Activated naive CD4-positive, alpha-beta T cell treated with anti-CD3 and anti-CD28 coated beads, Interleukin-2, amount 50 U/mL, for 16 hours (primary cell): ENCODE results near the gene POU2F3.
"Not testable (repeated sequence)": the region's sequence is repeated elsewhere in the genome, so short reads cannot be mapped to it uniquely, and the experiment has no call there.

Experiments used
- DNase-seq: peaks from one replicate; pipeline ENCODE4 v3.0.0-alpha.2; 2020

Gene POU2F3

DNA sequence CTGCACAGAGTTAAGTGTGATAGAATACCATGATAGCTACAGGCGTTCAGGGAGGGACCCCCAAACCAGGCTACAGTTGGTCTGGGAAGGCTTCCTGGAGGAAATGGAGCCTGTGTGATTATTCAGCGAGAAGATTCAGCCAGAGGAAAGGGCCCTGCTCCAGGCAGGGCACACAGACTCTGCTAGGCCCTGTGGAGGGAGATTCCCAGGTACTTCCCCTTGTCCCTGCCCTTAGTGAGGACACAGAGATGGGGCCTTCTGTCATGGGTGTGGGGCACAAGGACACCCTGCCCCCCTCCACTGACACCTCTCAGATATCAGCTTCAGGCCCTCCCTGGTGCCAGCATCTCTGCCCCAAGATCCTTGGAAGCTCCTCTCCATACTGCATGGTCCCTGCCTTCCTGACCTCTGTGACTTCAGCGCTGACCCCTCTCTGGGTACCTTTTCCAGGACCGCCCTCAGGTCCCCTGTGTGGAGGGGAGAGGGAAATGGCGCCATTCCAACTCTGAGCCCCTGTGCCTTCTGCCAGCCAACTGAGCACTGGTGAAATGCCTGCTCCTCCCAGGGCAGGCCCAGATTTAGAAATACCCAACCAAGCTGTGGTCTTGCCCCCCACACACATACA is 12.6 kb upstream of the POU2F3 start:
- DNase-seq, result no peak

DNA sequence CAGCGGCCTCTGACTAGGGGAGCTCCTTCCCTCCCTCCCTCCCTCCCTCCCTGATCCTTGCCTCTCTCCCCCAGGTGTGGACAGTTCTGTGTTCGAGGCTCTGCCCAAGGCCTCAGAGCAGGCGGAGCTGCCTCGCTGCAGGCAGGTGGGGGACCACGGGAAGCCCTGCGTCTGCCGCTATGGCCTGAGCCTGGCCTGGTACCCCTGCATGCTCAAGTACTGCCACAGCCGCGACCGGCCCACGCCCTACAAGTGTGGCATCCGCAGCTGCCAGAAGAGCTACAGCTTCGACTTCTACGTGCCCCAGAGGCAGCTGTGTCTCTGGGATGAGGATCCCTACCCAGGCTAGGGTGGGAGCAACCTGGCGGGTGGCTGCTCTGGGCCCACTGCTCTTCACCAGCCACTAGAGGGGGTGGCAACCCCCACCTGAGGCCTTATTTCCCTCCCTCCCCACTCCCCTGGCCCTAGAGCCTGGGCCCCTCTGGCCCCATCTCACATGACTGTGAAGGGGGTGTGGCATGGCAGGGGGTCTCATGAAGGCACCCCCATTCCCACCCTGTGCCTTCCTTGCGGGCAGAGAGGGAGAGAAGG is 11.1 kb upstream of the POU2F3 start:
- no peak for DNase-seq

DNA sequence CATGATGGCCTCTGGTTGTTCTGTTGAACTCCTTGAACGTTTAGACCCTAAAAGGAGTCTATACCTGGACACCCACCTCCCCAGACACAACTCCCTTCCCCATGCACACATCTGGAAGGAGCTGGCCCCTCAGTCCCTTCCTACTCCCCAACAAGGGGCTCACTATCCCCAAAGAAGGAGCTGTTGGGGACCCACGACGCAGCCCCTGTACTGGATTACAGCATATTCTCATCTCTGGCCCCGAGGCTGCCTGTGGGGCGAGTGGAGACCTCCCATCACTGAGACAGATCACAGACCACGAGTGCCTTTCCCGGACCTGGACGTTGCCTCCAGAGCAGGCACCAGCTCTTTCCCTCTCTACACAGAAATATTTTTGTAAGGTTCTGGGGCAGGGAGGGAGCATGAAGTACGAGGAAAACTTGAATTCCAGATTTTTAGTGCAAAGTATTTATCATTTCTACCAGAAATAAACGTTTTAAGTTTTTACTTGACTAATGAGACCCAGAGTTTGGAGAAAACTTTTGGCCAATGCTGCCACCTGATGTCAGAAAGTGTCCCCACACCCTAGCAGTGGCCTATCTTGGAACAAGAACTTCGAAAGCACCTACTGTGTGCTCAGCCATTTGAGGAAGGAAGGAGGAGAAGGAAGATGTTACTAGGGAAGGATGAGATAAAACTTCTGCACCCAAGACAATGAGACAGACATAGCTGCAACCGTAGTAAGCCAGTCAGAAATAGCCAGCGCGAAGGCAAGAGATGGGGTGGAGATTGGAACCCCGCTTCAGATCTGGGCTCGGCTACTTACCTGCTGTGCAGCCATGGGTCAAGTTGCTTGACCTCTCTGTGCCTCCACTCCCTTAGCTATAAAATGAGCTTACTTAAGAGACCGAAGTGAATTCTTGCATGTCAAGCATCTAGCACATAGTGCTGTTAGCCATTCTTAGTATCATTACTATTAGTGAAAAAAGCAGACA is 10.2 kb upstream of the POU2F3 start:
- DNase-seq, result no peak

DNA sequence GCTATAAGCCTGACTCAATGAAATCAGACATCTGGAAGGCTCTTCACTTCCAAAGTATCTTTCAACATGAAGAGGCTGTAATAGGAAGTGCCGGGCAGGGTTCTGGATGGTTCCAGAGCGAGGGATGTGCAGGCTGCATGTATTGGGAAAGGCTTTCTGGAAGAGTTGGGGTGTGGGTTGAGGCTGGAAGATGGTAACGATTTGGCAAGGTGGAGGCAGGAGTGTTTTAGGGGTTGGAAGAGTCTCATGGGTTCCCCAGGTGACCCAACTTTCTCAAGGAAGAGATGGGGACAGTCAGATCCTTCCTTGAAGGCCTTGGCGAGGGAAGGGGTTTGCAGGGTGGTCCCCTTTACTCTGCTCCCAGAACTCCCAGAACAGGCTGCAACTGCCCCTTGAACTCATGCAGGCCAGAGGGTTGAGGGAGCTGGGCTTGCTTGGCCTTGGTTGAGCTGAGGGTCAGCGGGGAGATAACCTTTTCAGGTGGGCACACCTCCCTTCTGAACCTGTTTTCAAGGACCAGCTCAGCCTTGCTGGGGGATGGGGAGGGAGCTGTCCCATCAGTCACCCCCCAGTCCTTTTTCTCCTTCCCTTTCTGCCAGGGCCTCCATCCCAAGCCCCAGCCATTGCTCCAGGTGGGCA is 9.4 kb upstream of the POU2F3 start:
- DNase-seq, result no peak

DNA sequence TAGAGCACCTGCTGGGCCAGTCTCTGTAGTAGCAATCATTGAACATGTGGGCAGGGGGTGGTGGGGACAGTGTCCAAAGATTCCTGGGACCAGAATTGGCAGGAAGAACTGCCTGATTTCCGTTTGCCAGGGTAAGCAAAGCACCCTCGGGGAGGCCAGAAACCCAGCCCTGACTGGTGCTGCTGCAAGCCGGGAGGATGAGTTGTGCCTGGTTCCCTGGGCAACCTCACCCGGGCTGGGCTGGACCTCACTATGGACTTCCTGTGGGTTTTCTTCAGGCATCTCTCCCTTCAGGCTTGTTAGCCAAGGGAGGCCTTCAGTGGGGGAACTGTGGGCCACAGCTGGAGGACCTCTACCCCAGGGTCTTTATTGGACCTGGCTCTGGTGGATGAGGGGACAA is 8.0 kb upstream of the POU2F3 start:
- no peak for DNase-seq

DNA sequence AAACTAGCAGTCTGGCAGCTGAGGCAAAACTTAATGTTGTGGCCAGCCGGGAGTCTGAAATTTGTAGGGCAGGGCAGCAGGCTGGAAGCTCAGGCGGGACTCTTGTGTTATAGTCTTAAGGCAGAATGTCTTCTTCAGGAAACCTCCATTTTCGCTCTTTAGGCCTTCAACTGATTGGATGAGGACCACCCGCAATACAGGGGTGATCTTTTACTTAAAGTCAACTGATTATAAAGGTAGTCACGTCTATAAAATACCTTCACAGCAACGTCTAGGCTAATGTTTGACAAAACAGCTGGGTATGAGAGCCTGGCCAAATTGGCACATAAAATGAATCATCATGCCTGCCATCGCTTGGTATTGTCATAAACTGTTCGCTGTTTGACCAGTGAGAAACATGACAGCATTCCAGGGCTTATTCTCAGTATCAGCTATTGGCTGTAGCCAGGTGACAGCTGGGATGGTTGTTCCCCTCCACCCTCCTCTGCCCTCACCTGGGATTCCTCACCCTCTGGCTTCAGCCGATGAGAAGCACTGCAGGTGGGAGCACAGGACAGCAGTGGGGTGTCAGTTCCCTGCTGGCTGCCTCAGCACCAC is 6.6 kb upstream of the POU2F3 start:
- no peak for DNase-seq

DNA sequence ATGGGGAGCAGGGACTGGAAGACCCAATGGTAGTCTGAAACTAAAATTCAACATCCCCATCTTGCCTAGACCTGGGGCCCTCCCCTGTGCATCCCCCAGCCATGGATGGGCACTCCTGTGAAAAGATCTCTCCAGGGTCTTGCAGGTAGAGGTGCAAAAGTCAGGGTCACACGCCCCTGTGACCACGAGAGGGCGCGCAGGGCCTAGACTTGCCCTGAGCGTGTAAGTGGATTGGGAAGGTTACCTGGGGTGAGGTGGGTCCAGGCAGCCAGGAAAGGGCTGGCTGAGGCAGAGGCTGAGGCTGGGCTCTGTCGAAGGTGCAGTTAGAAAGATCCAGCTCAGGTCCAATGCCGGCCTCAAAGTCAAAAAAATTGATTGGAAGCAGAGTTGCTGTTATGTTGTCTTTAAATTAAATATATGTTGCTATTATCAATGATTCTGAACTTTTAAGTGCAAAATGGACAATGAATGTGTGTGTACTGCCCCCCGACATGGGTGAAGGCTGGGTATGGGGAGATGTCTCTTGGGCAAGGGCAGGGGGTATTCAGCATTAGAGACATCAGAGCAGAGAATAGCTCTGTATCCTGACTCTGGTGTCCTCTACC is 4.8 kb upstream of the POU2F3 start:
- DNase-seq, result peak; percentile 64

DNA sequence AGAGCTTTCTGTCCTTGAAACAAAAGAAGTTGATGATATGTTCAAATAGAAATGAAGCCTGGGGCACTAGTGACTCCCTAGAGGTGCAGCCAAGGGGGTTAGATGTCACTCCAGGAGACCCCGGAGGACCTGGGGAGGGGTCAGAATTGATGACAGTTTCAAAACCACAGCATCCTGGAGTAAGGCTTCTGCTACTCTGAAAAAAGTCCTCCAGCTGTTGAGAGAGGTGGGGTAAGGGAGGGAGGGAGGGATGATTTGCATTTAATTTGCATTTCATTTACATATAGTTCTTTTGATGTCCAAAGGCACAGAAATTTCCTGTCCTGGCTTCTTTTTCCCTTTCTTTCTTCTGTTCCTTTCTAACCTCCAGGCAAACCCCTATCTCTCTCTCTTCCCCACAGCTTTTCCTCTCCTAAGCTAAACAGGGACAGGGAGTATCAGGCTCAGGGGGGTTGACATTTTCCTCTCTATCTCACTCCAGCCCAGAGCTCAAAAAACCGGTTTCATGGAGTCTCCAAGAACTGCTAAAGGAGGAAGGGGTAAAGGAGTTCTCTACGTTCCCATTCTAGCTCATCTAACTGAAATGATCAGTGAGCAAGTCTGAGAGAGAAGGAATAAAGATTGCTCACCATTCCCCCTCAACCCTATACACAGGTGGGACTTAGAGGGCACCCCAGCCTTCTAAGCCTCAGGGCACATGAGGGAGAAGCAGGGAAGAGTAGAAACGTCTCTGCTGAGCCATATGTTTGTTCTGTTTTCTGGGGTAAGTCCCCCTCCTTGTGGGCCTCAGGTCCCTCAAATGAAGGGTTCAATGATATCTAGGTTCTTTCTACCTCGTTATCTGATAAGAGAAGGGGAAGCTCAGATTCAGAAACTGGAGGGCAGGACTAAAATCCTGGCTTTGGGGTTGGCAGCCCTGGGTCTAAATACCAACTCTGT is 3.5 kb upstream of the POU2F3 start:
- DNase-seq, result no peak

DNA sequence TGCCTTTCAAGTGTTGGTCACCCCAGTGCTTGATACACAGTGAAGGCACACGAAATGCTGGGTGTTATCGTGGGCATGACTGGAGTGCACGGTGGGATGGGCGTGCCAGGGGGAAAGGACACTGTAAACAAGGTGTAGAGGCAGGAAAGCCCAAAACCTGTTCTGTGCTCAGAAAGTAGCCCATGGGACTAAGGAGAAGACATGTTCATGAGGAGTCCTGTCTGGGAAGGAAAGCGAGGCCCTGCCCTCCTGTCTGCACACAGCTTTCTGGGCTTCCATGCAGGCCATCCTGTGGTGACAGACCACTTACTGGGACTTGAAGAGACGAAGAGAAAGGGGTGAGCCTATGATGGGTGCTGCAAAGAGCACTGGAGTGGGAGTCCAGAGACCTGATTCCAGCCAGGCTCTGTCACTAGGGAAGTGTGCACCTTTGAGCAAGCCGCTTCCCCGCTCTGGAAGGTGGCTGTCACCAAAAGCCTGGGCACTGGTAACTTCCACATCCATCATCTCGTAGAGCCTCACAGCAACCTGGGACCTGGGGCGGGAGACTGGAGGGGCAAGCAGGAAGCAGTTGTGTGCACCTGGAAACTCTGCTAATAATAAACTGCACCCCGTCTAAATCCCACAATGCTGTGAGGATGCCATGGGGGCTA is 846 bp upstream of the POU2F3 start:
- no peak for DNase-seq

DNA sequence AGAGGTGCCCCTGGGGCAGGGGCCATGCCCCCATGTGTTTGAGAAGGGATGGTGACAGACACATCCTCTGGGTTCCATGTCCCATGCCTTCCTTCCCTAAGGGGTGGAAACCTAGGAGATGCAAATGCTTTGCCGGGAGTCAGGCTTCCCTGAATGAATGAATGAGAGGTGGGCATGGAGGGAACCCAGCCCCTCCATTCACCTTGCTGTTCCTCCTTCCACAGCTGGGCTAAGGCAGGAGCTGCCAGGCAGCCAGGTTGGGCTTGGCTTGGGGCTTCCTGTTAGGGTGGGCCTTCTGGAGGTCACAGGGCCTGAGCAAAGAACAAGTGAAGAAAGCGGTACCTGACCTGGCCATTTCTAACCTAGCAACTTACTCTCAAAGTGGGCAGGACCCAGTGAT is 926 bp downstream of the POU2F3 start:
- DNase-seq, result no peak

DNA sequence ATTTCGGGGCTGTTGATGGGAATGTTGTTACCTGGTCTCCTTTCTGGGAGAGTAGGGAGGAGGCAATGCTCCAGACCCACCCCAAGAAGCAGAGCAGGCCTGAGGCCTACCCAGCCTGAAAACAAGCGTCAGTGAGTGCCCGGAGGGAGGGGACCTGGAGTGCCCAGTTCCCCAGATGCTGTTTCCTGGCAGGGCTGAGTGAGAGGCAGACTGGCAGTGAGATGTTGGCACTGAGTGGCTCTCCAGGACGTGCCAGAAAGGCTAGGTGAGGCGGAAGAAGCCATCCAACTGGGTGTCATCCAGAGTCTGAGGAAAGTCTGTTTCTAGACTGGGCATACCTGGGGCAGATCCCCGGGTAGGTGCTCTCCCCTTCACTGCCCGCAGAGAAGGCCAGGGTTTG is 1.3 kb downstream of the POU2F3 start:
- DNase-seq, result no peak

DNA sequence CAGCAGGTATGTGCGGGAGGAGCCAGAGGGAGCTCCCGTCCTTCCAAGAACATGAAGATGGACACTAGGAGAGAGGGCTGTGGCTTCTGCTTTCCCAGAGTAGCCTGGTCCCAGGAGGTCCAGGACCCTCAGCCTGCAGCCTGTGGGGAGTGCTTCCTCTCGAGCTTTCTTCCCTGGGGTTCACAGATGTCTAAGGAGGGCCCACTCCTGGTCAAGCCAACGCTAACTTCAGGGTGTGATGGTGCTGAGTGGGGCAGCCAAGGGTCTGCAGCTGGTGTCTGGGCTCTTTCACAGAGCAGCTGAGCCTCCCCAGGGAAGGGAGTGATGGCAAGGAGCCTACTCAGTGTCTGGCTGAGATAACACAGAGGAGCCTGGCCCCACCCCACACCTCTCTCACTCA is 3.3 kb downstream of the POU2F3 start:
- DNase-seq, result no peak

DNA sequence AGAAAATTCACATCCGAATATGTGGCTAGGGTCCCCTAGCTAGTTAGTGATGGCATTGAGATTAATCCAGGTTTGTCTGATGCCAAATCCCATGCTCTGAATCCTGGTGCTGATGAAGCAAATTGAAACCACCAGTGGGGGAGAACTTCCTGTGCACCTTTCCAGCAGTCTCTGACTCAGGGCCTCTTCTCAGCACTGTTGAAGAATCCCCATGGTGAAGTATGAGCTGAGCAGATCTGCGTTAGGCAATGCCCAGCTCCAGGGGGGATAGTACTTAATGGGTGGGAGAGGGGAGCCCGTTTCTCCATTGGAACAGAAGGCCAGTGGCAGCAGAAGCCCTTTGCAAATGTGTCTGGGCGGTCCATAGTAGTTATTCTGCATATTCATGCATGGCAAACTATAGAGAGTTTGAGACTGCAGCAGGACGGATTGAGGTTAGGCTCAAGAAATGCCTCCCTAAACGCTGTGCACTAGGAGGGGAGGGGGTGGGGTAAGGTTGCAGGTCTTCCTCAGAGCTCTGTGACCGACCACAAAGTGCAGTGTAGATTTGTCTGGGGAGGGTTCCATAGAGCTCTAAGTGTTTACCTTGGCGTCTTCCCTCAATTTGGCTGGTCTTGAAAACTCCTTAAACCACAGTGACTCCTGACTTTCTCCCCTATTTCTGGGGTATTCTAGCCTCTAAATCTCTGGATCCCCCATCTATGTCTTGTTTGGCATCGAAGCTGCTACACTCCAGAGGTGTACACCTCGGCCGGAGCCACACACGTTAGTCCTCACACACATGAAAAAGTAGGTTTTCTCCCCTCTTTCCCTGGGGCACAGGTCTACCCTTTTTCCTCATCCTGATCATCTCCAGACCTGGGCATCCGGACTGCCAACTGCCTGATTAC is 4.8 kb downstream of the POU2F3 start:
- no peak for DNase-seq

DNA sequence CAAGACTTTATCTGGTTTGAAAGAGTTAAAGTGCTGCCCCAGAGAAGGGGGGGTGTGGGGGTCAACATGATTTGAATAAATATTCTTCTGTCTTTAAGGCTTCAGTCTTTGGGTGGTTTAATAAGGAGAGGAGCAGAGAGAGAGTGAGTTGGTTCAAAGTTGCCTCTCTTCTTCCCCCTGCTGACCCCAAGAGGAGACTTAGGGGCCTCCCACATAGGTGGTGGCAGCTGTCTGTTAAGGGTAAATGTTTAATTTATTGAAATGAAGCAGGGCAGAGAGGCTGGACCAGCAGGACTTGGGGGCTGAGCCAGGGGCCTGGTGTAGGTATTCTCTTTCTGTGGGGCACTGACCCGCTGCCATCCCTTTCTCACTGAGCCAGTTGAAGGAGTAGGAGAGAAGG is 5.5 kb downstream of the POU2F3 start:
- no peak for DNase-seq

DNA sequence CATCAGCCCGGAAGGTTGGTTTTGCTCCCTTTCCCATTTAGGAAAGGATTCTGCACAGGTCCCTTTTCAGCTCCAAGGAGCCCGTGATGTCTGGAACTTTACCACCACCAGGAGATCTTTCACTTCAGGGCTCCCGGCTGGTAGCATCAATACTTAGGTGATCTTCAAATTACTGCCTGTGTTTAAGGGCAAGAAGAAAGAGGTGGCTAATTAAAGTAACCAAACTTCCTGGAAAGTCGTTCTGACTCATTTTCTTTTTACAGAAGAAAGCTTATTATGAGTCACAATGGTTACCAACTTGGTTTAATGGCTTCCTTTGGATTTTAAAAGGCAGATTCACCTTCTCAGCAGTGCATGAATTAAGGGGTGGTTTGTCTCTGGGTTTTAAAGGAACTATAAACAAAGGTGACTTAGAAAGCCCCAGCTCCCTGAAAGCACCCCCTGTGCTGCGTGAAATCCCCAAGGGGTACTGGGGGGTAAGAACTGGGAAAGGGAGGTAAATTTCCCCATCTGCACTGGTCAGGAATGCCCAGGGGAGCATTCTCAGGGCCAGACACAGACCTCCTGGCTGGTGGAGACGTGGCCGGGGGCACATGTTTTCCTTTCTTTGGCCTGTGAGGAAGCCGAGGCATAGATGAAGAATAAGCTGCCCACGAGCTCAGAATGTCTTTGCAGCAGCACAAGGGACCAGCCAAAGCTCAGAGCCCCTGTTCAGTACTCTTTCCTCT is 8.8 kb downstream of the POU2F3 start:
- no peak for DNase-seq

DNA sequence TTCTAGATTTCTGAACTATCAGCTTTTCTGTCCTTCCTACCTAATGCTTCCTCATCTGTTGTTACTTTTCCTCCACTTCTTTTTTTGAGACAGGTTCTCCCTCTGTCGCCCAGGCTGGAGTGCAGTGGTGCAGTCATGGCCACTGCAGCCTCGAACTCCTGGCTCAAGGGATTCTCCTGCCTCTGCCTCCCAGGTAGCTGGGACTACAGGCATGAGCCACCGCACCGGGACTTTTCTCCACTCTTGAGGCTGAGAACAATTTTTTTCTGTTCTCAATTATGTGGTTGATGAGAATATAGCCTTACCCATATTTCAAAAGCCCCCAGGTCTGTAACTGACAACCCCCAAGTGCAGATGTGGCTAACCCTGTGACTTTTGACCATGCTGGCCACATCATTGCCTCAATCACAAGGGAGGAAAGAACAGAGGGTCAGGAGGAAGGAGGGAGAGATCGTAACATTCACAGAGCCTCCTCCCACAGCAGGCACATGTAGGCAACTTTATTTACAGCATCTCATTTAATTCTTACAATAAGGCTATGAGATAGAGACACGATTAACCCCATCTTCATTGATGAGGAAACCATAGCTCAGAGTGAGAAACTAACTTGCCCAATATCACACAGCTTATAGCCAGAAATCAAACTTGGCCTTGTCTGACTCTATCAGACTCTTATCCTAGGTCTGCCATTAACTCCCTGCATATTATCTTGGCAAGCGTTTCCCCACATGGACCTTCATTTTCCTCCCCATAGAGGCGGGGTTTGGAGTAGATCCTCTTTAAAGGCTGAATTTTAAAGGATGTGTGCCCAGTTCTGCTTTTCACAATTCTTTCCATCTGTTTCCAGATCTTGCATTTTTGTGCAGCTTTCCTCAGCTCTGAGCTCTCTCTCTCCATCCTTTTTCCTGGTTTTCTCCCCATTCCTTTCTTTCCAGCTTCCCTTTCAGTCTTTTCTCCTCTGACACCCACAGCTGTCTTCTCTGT is 9.6 kb downstream of the POU2F3 start:
- DNase-seq, result no peak

DNA sequence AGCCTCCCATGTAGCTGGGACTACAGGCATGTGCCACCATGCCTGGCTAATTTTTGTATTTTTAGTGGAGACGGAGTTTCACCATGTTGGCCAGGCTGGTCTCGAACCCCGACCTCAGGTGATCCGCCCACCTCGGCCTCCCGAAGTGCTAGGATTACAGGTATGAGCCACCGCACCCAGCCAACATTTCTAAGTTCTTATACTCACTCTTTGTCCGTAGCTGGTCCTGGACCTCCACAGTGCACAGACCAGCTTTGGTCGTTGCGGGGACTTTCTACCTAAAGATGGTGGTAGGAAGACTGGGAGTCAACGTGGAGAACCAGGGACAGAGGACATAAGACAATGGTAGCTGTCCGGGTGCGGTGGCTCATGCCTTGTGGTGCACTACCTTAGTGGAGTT is 13.4 kb downstream of the POU2F3 start:
- not testable (repeated sequence) for DNase-seq
